Colonic mucosa (tissue), 4 donors: ENCODE results near the gene MYO16. TPM values are rescaled to one million over a fixed set of nuclear protein-coding genes. Genes with fewer than 3 reads are reported as not detected.

Experiments
- DNase-seq: peaks from one replicate; pipeline ENCODE4 v3.0.0-alpha.2; 2020
- H3K27ac ChIP-seq: fragments of 200-600 bp; one replicate; pipeline ENCODE4 v1.8.0; 2021
- H3K27me3 ChIP-seq: fragments of 200-600 bp; one replicate; pipeline ENCODE4 v1.8.0; 2021
- H3K36me3 ChIP-seq: fragments of 200-600 bp; one replicate; pipeline ENCODE4 v1.8.0; 2021
- H3K4me1 ChIP-seq: fragments of 200-600 bp; one replicate; pipeline ENCODE4 v1.8.0; 2021; ENCODE audit warnings: mild to moderate bottlenecking
- H3K4me3 ChIP-seq: fragments of 200-600 bp; one replicate; pipeline ENCODE4 v1.8.0; 2021
- H3K9ac ChIP-seq, 2 donors: one replicate each; pipeline ENCODE4 v1.7.0; 2013; ENCODE audit warnings: control low read depth in 2 of 2, low read depth in 2 of 2, low read length in 2 of 2
- H3K9me3 ChIP-seq: fragments of 200-600 bp; one replicate; pipeline ENCODE4 v1.8.0; 2021
- CTCF ChIP-seq: fragments of 200-600 bp; IDR thresholded peaks from one replicate; pipeline ENCODE4 v1.8.0; 2022; ENCODE audit warnings: antibody characterized with exemption, mild to moderate bottlenecking
- intact Hi-C: fragments of 100-400 bp; cut with DNase I; formaldehyde crosslinking; loops from one replicate; pipeline ENCODE4 v1.14.1; 2022
- total RNA-seq, 2 donors: library from RNA; stranded (reverse); fragmentation: NEBNext Ultra II Directional in 1 of 2; extraction: Animal tissue kit (Norgen Biotek cat#: 25700) in 1 of 2; gene quantifications; one replicate each; pipeline ENCODE4 v1.2.1, GENCODE V29; 2021
- donor health status: healthy.
- donor health status: DM: no; HTN: no; CAD: no.
- donor health status: DM: no; HTN: no; CAD: no.

MYO16 gene
- total RNA-seq, 2 donors from 2014 or later, result 0.05 TPM; not detected in 1

- H3K4me1 ChIP-seq, result no peaks in the 10 kb centered on the region
- H3K27ac ChIP-seq, result no peak overlapping the region
- intact Hi-C loops, result no loop called here
- H3K36me3 ChIP-seq, result no peaks in the 10 kb centered on the region
- TF ChIP-seq CTCF, result no peak
- no peaks in the 10 kb centered on the region for H3K9me3 ChIP-seq
- H3K4me3 ChIP-seq, result no peak overlapping the region
- H3K9ac ChIP-seq, result no peak overlapping the region
- H3K27me3 ChIP-seq, result no peaks in the 10 kb centered on the region
- DNase-seq, result no peak
Observed at GRCh38 chr13:109249780-109250528, 620.5 kb downstream of the MYO16 start.

- TF ChIP-seq CTCF, result no peak
- intact Hi-C loops, result no loop called here
- H3K9ac ChIP-seq, result no peak overlapping the region
Observed at GRCh38 chr13:109251956-109252355, 622.5 kb downstream of the MYO16 start.

GRCh38 chr13:109253316-109253715 is 623.9 kb downstream of the MYO16 start:
- Histone ChIP-seq H3K9me3 (no peaks in the 10 kb centered on the region), H3K27me3 (no peaks in the 10 kb centered on the region), H3K9ac (no peak overlapping the region), H3K36me3 (no peaks in the 10 kb centered on the region), H3K4me1 (no peaks in the 10 kb centered on the region), H3K27ac (no peak overlapping the region), H3K4me3 (no peak overlapping the region)
- TF ChIP-seq CTCF, result no peak
- intact Hi-C loops, result no loop called here
- no peak for DNase-seq

More at GRCh38 chr13:109251956-109252355, 622.5 kb downstream of the MYO16 start:
- H3K27me3 ChIP-seq, result no peaks in the 10 kb centered on the region
- H3K4me1 ChIP-seq, result no peaks in the 10 kb centered on the region
- H3K4me3 ChIP-seq, result no peak overlapping the region
- no peaks in the 10 kb centered on the region for H3K9me3 ChIP-seq
- no peak for DNase-seq
- H3K36me3 ChIP-seq, result no peaks in the 10 kb centered on the region
- H3K27ac ChIP-seq, result no peak overlapping the region

- H3K4me1 ChIP-seq, result no peaks in the 10 kb centered on the region
- H3K4me3 ChIP-seq, result no peak overlapping the region
- no peaks in the 10 kb centered on the region for H3K27me3 ChIP-seq
- no peaks in the 10 kb centered on the region for H3K9me3 ChIP-seq
- H3K9ac ChIP-seq, result no peak overlapping the region
- no peak for DNase-seq
- no peak overlapping the region for H3K27ac ChIP-seq
- no peaks in the 10 kb centered on the region for H3K36me3 ChIP-seq
- TF ChIP-seq CTCF, result no peak
- intact Hi-C loops, result no loop called here
Observed at GRCh38 chr13:109254274-109254673, 624.9 kb downstream of the MYO16 start.

GRCh38 chr13:109255141-109255856 is 625.9 kb downstream of the MYO16 start:
- H3K36me3 ChIP-seq, result no peaks in the 10 kb centered on the region
- H3K9ac ChIP-seq, result no peak overlapping the region
- no peak overlapping the region for H3K4me3 ChIP-seq
- intact Hi-C loops, result no loop called here
- no peak for DNase-seq
- no peak overlapping the region for H3K27ac ChIP-seq
- no peaks in the 10 kb centered on the region for H3K9me3 ChIP-seq
- H3K27me3 ChIP-seq, result no peaks in the 10 kb centered on the region
- TF ChIP-seq CTCF, result no peak
- H3K4me1 ChIP-seq, result no peaks in the 10 kb centered on the region
